ENCODE data around the gene NIPAL3.
"Not testable (repeated sequence)": the region's sequence is repeated elsewhere in the genome, so short reads cannot be mapped to it uniquely, and the experiment has no call there.

GRCh38 chr1:24492935-24493334, 77.3 kb downstream of the NIPAL3 start:
- not testable (repeated sequence) for TF ChIP-seq EZH2 (IDR thresholded peaks at IDR 0.05; ENCODE audit: insufficient read depth, poor library complexity, severe bottlenecking); EZH2phosphoT487 (IDR thresholded peaks at IDR 0.05; ENCODE audit: insufficient read depth, low read depth)

Measured in GM23248 (cell line).